Keratinocyte (primary cell): ENCODE data around the gene JAKMIP3. TPM values are rescaled to one million over a fixed set of nuclear protein-coding genes. Genes with fewer than 3 reads are reported as not detected.

Experiments used
- DNase-seq: peaks from one replicate; pipeline ENCODE4 v3.0.0-alpha.2; 2011; ENCODE audit warnings: low read depth, missing footprints, low spot score
- FAIRE-seq: peaks from 2 replicates; lab custom pipeline; 2011; peaks lifted over from hg19 to GRCh38; lab: Jason Lieb, UNC
- H2AFZ ChIP-seq: 2 replicates; pipeline ENCODE4 v1.6.0; 2012; ENCODE audit warnings: low read length, control low read depth, inconsistent platforms; ENCODE audit not compliant: control insufficient read depth
- H3K27ac ChIP-seq: 2 replicates; pipeline ENCODE4 v1.5.1; 2011; ENCODE audit warnings: low read length; ENCODE audit not compliant: control insufficient read depth, insufficient read depth
- H3K27me3 ChIP-seq: 3 replicates; pipeline ENCODE4 v1.6.0; 2011; ENCODE audit warnings: low read length; ENCODE audit not compliant: control insufficient read depth, insufficient read depth; ENCODE audit errors: extremely low read depth
- H3K36me3 ChIP-seq, 2 experiments: 2 replicates in 1 of 2; 3 replicates in 1 of 2; pipeline ENCODE4 v1.5.1; 2011; ENCODE audit warnings: low read length in 2 of 2, mild to moderate bottlenecking in 1 of 2; ENCODE audit not compliant: control insufficient read depth in 2 of 2, insufficient read depth in 2 of 2; ENCODE audit errors: extremely low read depth in 1 of 2
- H3K4me1 ChIP-seq: 3 replicates; pipeline ENCODE4 v1.5.1; 2011; ENCODE audit warnings: low read length; ENCODE audit not compliant: control insufficient read depth, insufficient read depth; ENCODE audit errors: extremely low read depth
- H3K4me2 ChIP-seq: 3 replicates; pipeline ENCODE4 v1.6.0; 2011; ENCODE audit warnings: low read depth, low read length; ENCODE audit not compliant: control insufficient read depth, insufficient read depth; ENCODE audit errors: extremely low read depth
- H3K4me3 ChIP-seq, 3 experiments: fragments of 200-600 bp in 1 of 3; sonication (generic) in 1 of 3; 2 replicates in 2 of 3; 3 replicates in 1 of 3; pipeline ENCODE4 v1.5.1; 2011 to 2016; ENCODE audit warnings: low read length in 3 of 3, mild to moderate bottlenecking in 3 of 3, control low read depth in 2 of 3, inconsistent platforms in 1 of 3, low read depth in 1 of 3, mixed read lengths in 1 of 3, mixed run types in 1 of 3, moderate library complexity in 1 of 3; ENCODE audit not compliant: control insufficient read depth in 2 of 3, insufficient read depth in 2 of 3; ENCODE audit errors: extremely low read depth in 1 of 3
- H3K79me2 ChIP-seq: 2 replicates; pipeline ENCODE4 v1.6.0; 2012; ENCODE audit warnings: low read length; ENCODE audit not compliant: control insufficient read depth, insufficient read depth
- H3K9ac ChIP-seq: 3 replicates; pipeline ENCODE4 v1.6.0; 2011; ENCODE audit warnings: low read length; ENCODE audit not compliant: control insufficient read depth, insufficient read depth; ENCODE audit errors: extremely low read depth
- H3K9me1 ChIP-seq: 3 replicates; pipeline ENCODE4 v1.6.0; 2011; ENCODE audit warnings: low read length; ENCODE audit not compliant: control insufficient read depth, insufficient read depth; ENCODE audit errors: extremely low read depth
- H3K9me3 ChIP-seq: 2 replicates; pipeline ENCODE4 v1.5.1; 2012; ENCODE audit warnings: low read depth, low read length; ENCODE audit not compliant: control insufficient read depth
- H4K20me1 ChIP-seq: 3 replicates; pipeline ENCODE4 v1.6.0; 2011; ENCODE audit warnings: low read length; ENCODE audit not compliant: control insufficient read depth, insufficient read depth; ENCODE audit errors: extremely low read depth
- CTCF ChIP-seq, 3 experiments: IDR thresholded peaks in 1 of 3; conservative IDR thresholded peaks in 1 of 3; optimal IDR thresholded peaks in 1 of 3; 2 replicates in 2 of 3; 3 replicates in 1 of 3; pipeline versions ENCODE3 to v1.5.1; 2011; ENCODE audit warnings: low read length in 3 of 3, mild to moderate bottlenecking in 3 of 3, moderate library complexity in 2 of 3, control low read depth in 1 of 3, inconsistent platforms in 1 of 3; ENCODE audit not compliant: insufficient read depth in 2 of 3; ENCODE audit errors: extremely low read depth in 1 of 3
- EZH2 ChIP-seq: IDR thresholded peaks from one replicate; pipeline ENCODE4 v1.6.1; 2012; ENCODE audit warnings: inconsistent platforms, mild to moderate bottlenecking, low read length, moderate library complexity
- dilution Hi-C: fragments of 300-500 bp; cut with MboI; formaldehyde crosslinking; loops from one replicate; pipeline ENCODE4 v1.7.0; 2020; ENCODE audit warnings: low sequenced_read_pairs; ENCODE audit not compliant: extremely low pct_ligation_motif_present
- polyA plus RNA-seq, 5 experiments: library from polyadenylated mRNA; depleted of rRNA in 3 of 5; stranded (reverse) in 3 of 5; stranded (forward) in 1 of 5; unstranded in 1 of 5; fragments of >200 nt; gene quantifications; 1 replicate in 1 of 5; 2 replicates in 3 of 5; 3 replicates in 1 of 5; pipeline versions ENCODE4 v1.2.1 to v1.2.3, GENCODE V29; 2011 to 2012; ENCODE audit warnings: missing spikeins in 2 of 5, low read depth in 1 of 5, low replicate concordance in 1 of 5

The JAKMIP3 gene
- polyA plus RNA-seq, 1 donor (not counting 4 experiments of a cell fraction or from before 2014, with no cell fraction given): 0.05 TPM

DNA sequence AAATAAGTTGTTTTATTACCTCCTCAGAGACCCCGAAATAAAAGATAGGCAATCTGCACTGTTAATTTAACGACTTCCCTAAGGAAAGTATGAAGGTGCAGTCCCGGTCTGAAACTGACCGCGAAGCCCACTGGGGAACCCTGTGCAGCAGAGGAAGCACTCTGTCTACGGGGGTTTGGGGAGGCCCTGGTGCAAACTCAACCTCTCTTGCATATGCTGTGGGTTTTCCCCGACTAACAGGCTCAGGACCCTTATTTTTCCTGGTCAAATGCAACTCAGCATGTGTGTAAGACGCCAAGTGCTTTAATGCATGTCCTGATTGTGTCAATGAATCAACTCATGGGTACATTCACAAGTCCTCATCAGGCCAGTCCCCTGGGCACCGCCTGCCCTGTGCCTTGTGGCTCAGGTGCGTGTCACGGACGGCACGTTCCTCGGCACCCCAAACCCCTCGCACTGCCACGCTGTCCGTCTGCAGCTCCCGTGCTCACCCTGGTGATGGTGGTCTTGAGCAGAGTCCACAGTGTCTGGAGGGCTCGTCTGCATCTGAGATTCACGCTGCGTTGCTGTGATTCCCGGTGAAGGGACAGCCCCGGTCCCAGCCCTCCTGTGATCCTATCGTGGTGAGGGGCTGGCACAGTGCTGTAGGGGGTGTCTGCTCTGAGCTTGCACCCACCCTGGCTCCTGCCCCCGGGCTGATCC lies 33.8 kb downstream of the JAKMIP3 start:
- no peaks in the 10 kb centered on the region for H4K20me1 ChIP-seq
- dilution Hi-C loops: no loop called here
- no peaks in the 10 kb centered on the region for H3K36me3 ChIP-seq
- no peak for FAIRE-seq
- H2AFZ ChIP-seq: no peak overlapping the region
- no peak overlapping the region for H3K4me3 ChIP-seq
- H3K9me1 ChIP-seq: no peaks in the 10 kb centered on the region
- H3K27ac ChIP-seq: no peak overlapping the region
- H3K9me3 ChIP-seq: no peaks in the 10 kb centered on the region
- no peak for TF ChIP-seq CTCF (optimal IDR thresholded peaks at IDR 0.05 in 1 of 3, IDR thresholded peaks at IDR 0.05 in 1 of 3, conservative IDR thresholded peaks at IDR 0.05 in 1 of 3; ENCODE audit: extremely low read depth in 1 of 3, insufficient read depth in 2 of 3, low read length in 3 of 3)
- TF ChIP-seq EZH2: no peak
- H3K9ac ChIP-seq: no peak overlapping the region
- H3K4me1 ChIP-seq: peaks cover 4% of the 10 kb centered on the region
- no peak for DNase-seq
- H3K4me2 ChIP-seq: no peak overlapping the region
- H3K79me2 ChIP-seq: no peaks in the 10 kb centered on the region
- no peaks in the 10 kb centered on the region for H3K27me3 ChIP-seq

- Histone ChIP-seq H3K36me3 (no peaks in the 10 kb centered on the region), H3K27ac (no peak overlapping the region), H3K4me1 (peaks cover 2% of the 10 kb centered on the region), H3K79me2 (no peaks in the 10 kb centered on the region), H3K27me3 (no peaks in the 10 kb centered on the region), H3K4me2 (no peak overlapping the region), H3K9me3 (no peaks in the 10 kb centered on the region), H4K20me1 (no peaks in the 10 kb centered on the region), H3K4me3 (no peak overlapping the region), H3K9me1 (no peaks in the 10 kb centered on the region), H2AFZ (no peak overlapping the region), H3K9ac (no peak overlapping the region)
- TF ChIP-seq EZH2 (no peak), CTCF (optimal IDR thresholded peaks at IDR 0.05 in 1 of 3, IDR thresholded peaks at IDR 0.05 in 1 of 3, conservative IDR thresholded peaks at IDR 0.05 in 1 of 3; ENCODE audit: extremely low read depth in 1 of 3, insufficient read depth in 2 of 3, low read length in 3 of 3) (no peak)
- FAIRE-seq: no peak
- no peak for DNase-seq
- dilution Hi-C loops: no loop called here
These were observed 34.3 kb downstream of the JAKMIP3 start for GRCh38 chr10:132100091-132100481.
